Tibial nerve (tissue), 3 donors: ENCODE data around the gene ASIC3.

ENCODE experiments used
- CTCF ChIP-seq, 5 experiments: fragments of 200-600 bp in 3 of 5; fragments of 450-650 bp in 2 of 5; sonication (generic) in 3 of 5; IDR thresholded peaks; one replicate each; pipeline ENCODE4 v1.5.1; 2016 to 2019; ENCODE audit warnings: antibody characterized with exemption in 5 of 5, mild to moderate bottlenecking in 3 of 5, moderate library complexity in 2 of 5
- POLR2A ChIP-seq, 2 donors: fragments of 450-650 bp; IDR thresholded peaks; one replicate each; pipeline ENCODE4 v1.6.1; 2017; ENCODE audit warnings: antibody characterized with exemption in 2 of 2, mild to moderate bottlenecking in 2 of 2, moderate library complexity in 2 of 2

DNA sequence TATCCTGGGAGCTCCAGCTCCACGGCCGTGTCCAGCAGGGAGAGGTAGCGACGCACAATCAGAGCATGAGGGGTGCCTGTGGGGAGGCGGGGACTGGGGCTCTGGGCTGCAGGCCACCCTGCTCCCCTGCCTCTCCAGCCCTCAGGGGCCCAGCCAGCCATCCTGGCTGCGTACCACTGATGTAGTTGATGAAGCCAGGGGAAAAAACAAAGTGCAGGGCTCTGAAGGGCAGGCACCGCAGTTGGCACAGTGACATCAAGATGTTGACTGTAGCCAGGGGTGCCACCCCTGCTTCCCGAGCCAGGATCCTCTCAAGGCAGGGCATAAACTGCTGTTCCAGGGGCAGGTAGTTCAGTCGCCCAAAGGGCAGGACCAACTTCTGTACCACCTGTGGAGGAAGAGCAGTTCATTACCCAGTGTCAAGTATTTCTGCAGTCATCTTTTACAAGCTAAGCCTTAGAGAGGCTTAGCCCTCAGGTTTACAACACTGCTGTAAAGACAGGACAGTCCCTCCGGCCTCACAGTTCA, 29.4 kb downstream of the ASIC3 start:
- TF ChIP-seq POLR2A (IDR thresholded peaks at IDR 0.05), result no peak
- no peak for TF ChIP-seq CTCF (IDR thresholded peaks at IDR 0.05)
